ENCODE measurements around the gene RAB3GAP1. TPM values are rescaled to one million over a fixed set of nuclear protein-coding genes. Genes with fewer than 3 reads are reported as not detected.

The RAB3GAP1 gene
- total RNA-seq, 1 experiment from 2014 or later: 38.9 TPM

DNA sequence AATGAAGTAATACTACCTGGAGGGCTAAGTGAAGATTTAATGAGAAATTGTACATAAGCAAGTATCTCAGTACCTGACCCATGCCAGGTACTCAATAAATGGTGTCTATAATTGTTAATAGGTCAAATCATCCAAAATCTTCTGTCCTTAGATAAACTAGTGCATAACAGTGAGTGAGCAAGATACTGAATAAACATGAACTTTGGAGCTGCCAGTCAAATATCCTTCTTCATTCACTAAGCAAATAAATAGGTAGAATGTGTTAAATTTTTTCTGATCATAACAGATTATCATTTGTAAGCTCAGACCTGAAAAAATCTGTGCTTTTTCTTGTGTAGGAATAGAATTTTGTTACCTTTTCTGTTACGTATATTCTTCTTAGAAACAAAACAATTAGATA is 39.6 kb downstream of the RAB3GAP1 start:
- DNase-seq (ENCODE audit: low spot score): no peak
- POLR2A ChIA-PET (ENCODE audit: low non-redundant PET): no interaction called here
- Histone ChIP-seq H3K4me1 (ENCODE audit: insufficient read depth, low read length, poor library complexity, severe bottlenecking) (no peaks in the 10 kb centered on the region), H3K9me3 (ENCODE audit: low read depth, low read length, poor library complexity, severe bottlenecking) (no peaks in the 10 kb centered on the region), H3K27me3 (replicated peaks; ENCODE audit: insufficient read depth, low read depth, low read length, poor library complexity) (no peaks in the 10 kb centered on the region), H3K27ac (ENCODE audit: low read depth, low read length, poor library complexity, severe bottlenecking) (no peak overlapping the region), H3K4me3 (ENCODE audit: low read depth, low read length, poor library complexity, severe bottlenecking) (no peak overlapping the region), H3K36me3 (ENCODE audit: insufficient read depth, low read length, poor library complexity, severe bottlenecking) (peaks cover 5% of the 10 kb centered on the region)
- TF ChIP-seq, protein P1, sequence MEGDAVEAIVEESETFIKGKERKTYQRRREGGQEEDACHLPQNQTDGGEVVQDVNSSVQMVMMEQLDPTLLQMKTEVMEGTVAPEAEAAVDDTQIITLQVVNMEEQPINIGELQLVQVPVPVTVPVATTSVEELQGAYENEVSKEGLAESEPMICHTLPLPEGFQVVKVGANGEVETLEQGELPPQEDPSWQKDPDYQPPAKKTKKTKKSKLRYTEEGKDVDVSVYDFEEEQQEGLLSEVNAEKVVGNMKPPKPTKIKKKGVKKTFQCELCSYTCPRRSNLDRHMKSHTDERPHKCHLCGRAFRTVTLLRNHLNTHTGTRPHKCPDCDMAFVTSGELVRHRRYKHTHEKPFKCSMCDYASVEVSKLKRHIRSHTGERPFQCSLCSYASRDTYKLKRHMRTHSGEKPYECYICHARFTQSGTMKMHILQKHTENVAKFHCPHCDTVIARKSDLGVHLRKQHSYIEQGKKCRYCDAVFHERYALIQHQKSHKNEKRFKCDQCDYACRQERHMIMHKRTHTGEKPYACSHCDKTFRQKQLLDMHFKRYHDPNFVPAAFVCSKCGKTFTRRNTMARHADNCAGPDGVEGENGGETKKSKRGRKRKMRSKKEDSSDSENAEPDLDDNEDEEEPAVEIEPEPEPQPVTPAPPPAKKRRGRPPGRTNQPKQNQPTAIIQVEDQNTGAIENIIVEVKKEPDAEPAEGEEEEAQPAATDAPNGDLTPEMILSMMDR (conservative IDR thresholded peaks at IDR 0.05; ENCODE audit: low read depth, low read length): no peak
- TF ChIP-seq EZH2 (IDR thresholded peaks at IDR 0.05; ENCODE audit: borderline replicate concordance, low read depth, low read length, poor library complexity, severe bottlenecking): no peak
- no TSS peak for BruUV-seq (replicated peaks)
- intact Hi-C loops (cut with micrococcal nuclease; ENCODE audit: unreplicated experiment): no loop called here
- CTCF ChIA-PET: no interaction called here

DNA sequence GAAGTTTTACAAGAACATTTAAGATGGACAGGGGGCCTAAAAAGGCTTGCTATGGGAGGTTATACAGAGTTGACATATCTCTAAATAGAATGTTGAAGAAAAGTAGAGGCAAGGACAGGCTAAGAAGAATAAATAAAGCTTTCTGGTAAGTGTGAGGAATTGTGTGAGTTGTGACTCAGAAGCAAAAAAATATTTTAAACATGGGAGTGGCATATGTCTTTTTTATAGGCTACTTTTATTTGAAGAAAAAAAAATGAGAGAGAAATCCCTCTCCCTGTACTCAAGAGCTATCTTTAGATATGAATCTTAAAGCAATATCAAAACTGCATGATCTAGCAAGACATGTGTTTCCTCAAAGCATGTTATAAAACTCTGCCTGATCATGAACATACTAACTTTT is 41.1 kb downstream of the RAB3GAP1 start:
- intact Hi-C loops (cut with micrococcal nuclease; ENCODE audit: unreplicated experiment): no loop called here
- Histone ChIP-seq H3K36me3 (ENCODE audit: insufficient read depth, low read length, poor library complexity, severe bottlenecking) (peaks cover 5% of the 10 kb centered on the region), H3K9me3 (ENCODE audit: low read depth, low read length, poor library complexity, severe bottlenecking) (no peaks in the 10 kb centered on the region), H3K27ac (ENCODE audit: low read depth, low read length, poor library complexity, severe bottlenecking) (no peak overlapping the region), H3K27me3 (replicated peaks; ENCODE audit: insufficient read depth, low read depth, low read length, poor library complexity) (no peaks in the 10 kb centered on the region), H3K4me3 (ENCODE audit: low read depth, low read length, poor library complexity, severe bottlenecking) (no peak overlapping the region), H3K4me1 (ENCODE audit: insufficient read depth, low read length, poor library complexity, severe bottlenecking) (no peaks in the 10 kb centered on the region)
- no TSS peak for BruUV-seq (replicated peaks)
- TF ChIP-seq EZH2 (IDR thresholded peaks at IDR 0.05; ENCODE audit: borderline replicate concordance, low read depth, low read length, poor library complexity, severe bottlenecking): no peak
- TF ChIP-seq, protein P1 (conservative IDR thresholded peaks at IDR 0.05; ENCODE audit: low read depth, low read length): no peak
- POLR2A ChIA-PET (ENCODE audit: low non-redundant PET): no interaction called here
- CTCF ChIA-PET: no interaction called here
- no peak for DNase-seq (ENCODE audit: low spot score)

GRCh38 chr2:135093670-135094330 is 41.7 kb downstream of the RAB3GAP1 start:
- intact Hi-C loops (cut with micrococcal nuclease; ENCODE audit: unreplicated experiment): no loop called here
- POLR2A ChIA-PET (ENCODE audit: low non-redundant PET): no interaction called here

More at GRCh38 chr2:135093670-135094330, 41.7 kb downstream of the RAB3GAP1 start:
- no peaks in the 10 kb centered on the region for H3K4me1 ChIP-seq (ENCODE audit: insufficient read depth, low read length, poor library complexity, severe bottlenecking)
- no peak overlapping the region for H3K27ac ChIP-seq (ENCODE audit: low read depth, low read length, poor library complexity, severe bottlenecking)
- H3K9me3 ChIP-seq (ENCODE audit: low read depth, low read length, poor library complexity, severe bottlenecking): no peaks in the 10 kb centered on the region
- no peaks in the 10 kb centered on the region for H3K27me3 ChIP-seq (replicated peaks; ENCODE audit: insufficient read depth, low read depth, low read length, poor library complexity)
- H3K36me3 ChIP-seq (ENCODE audit: insufficient read depth, low read length, poor library complexity, severe bottlenecking): peaks cover 5% of the 10 kb centered on the region
- BruUV-seq (replicated peaks): no TSS peak
- TF ChIP-seq, protein P1 (conservative IDR thresholded peaks at IDR 0.05; ENCODE audit: low read depth, low read length): no peak
- TF ChIP-seq EZH2 (IDR thresholded peaks at IDR 0.05; ENCODE audit: borderline replicate concordance, low read depth, low read length, poor library complexity, severe bottlenecking): no peak
- CTCF ChIA-PET: no interaction called here
- no peak overlapping the region for H3K4me3 ChIP-seq (ENCODE audit: low read depth, low read length, poor library complexity, severe bottlenecking)
- no peak for DNase-seq (ENCODE audit: low spot score)
